GM21381 (cell line): Measurements from ENCODE around the gene LNPK.
"Not testable (repeated sequence)": the region's sequence is repeated elsewhere in the genome, so short reads cannot be mapped to it uniquely, and the experiment has no call there.

Experiments
- ATAC-seq: cut with Tn5 transposase; IDR thresholded peaks from one replicate; pipeline ENCODE4 v1.9.1; 2021; ENCODE audit warnings: mild to moderate bottlenecking, moderate library complexity; ENCODE audit not compliant: unreplicated experiment

LNPK gene

DNA sequence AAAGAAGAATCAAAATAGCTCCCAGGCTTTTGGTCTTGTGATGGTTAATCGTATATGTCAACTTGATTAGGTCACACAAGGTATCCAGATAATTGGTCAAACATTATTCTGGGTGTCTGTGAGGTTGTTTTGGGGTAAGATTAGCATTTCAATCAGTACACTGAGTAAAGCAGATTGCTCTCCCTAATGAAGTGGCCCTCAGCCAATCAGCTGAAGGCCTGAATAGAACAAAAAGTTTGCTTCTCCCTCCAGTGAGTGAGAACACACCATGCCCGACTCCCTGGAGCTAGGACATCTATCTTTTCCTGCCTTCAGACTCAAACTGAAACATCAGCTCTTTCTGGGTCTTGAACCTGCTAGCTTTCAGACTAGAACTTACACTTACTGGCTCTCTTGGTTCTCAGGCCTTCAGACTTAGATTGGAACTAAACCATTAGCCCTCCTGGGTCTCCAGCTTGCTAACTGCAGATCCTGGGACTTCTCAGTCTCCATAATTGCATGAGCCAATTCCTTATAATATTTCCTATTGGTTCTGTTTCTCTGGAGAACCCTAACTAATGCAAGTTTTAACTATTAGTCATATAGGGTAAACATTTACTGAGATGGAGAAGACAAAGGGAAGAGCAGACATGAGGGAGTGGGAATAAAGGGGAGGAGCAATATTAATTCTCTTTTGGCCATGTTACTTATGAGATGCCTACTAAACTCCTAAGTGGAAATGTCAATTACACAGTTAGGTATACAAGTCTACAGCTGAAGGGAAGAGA lies 25.5 kb downstream of the LNPK start:
- no peak for ATAC-seq

DNA sequence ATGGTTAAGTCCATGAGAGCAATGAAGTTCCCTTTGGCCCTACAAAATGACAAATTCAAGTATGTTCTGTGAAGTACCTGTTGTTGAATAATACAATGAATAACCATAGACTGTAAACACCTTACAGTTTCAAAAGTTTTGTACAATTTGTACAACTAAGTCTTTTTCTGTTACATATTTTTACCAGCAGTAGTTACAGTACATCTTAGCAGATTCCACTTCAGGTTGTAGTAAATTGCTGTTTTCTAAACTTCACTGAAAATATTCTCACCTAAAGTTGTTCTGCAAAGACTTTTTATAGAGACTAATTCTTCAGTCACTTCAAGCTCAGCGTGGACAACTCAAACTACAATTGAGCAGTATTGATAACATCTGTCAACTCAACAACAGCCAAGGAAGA lies 28.7 kb downstream of the LNPK start:
- no peak for ATAC-seq

DNA sequence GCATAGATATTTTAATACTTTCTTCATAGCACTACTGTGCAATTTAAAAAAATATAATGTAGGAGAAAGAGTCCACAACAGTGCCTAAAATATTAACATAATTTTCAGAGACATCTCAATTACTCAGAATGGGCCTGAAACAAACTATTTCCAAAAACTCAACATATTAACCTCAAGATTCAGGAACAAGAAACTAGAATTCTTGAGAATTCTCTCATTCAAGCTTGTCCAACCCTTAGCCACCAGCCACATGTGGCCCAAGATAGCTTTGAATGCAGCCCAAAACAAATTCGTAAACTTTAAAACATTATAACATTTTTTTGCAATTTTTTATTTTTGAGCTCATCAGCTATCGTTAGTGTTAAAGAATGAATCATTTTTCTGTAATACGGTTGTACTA lies 35.2 kb downstream of the LNPK start:
- no peak for ATAC-seq

DNA sequence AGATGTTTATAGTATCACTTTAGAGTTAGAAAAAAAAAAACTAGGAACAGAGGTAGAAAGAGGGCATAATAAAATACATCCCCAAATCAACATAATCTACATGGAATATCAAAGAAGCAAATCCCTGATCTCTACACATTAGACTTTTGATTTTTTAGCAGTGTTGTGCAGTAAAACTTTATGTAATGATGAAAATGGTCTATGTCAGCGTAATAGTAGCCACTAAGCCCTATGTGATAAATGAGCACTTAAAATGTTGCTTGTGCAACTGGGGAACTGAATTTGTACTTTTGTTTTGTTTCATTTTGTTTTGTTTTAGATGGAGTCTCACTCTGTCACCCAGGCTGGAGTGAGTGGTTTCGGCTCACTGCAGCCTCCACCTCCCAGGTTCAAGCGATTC lies 36.3 kb downstream of the LNPK start:
- no peak for ATAC-seq

DNA sequence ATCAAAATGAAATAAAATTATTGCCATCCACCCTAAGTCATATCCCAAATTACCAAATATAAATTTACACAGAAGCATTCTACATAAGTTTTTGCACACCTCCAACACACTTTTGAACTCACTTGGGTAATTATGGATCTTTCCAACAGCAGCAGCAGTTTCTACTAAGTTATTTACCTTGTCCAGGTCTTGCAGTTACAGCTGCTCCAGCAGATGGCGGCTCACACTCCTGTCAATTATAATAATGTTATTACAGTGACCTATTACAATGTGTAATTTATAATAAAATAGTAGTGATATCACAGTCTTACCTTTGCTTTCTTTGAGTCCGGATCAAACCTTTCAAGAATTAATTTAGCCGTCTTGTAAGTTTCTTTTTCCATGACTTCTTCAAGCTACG lies 37.9 kb downstream of the LNPK start:
- no peak for ATAC-seq

DNA sequence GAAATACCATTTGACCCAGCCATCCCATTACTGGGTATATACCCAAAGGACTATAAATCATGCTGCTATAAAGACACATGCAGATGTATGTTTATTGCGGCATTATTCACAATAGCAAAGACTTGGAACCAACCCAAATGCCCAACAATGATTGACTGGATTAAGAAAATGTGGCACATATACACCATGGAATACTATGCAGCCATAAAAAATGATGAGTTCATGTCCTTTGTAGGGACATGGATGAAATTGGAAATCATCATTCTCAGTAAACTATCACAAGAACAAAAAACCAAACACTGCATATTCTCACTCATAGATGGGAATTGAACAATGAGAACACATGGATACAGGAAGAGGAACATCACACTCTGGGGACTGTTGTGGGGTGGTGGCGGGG lies 38.9 kb downstream of the LNPK start:
- ATAC-seq, result not testable (repeated sequence)

DNA sequence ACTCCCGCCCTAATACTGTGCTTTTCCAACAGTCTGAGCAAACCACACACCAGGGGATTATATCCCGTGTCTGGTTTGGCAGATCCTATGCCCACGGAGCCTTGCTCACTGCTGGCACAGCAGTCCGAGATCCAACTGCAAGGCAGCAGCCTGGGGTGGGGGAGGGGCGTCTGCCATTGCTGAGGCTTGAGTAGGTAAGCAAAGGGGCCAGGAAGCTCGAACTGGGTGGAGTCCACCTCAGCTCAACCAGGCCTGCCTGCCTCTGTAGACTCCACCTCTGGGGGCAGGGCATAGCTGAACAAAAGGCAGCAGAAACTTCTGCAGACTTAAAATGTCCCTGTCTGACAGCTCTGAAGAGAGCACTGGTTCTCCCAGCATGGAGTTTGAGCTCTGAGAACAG lies 44.2 kb downstream of the LNPK start:
- ATAC-seq, result no peak

DNA sequence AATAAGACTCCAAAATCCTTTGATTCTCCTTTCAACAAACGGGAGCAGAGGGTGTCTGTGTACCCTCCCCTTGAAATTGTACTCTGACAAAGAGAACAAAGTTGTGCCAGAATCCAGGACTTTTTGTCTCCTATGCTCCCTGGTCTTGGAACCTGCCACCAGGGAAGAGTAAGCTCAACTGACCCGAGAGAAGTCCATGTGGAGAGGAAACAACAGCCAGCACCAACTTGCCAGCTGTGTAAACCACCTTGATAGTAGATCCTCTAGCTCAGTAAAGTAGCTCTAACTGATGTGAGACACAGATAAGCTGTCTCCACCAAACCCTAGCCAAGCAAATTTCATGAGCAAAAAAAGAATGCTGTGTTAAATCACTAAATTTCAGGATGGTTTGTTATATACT lies 46.9 kb downstream of the LNPK start:
- no peak for ATAC-seq

DNA sequence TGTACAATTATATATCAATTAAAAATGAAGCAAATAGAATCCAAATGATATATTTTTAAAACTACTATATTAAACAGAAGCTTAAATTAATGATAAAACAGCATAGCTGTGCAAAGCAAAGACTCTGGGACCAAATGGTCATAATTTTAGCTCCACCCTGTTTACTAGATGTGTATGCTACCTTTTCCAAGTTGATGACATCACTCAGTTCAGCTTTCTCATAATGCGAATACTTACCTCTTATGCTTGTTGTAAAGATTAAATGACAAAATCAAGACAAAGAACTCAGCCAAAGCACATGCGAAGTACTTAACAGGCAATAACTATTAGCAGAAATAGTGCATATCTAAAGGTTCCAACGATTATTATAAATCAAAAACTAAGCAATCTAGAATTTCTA lies 51.6 kb downstream of the LNPK start:
- no peak for ATAC-seq

DNA sequence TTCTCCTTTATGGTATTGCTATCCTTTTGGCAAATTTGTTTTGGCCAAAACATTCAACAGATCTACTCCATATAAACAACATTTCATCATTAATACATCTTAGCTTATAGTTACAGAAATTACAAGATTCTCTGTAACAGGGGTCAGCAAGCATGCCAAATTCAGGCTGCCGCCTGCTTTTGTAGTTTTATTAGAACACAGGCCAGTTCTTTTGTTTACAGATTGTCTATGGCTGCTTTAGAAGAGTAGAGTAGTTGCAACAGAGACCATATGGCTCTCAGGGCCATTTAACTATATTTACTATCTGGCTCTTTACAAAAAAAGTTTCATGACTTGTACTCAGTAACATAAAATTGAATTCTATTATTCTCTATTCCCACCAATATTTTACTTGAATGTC lies 53.9 kb downstream of the LNPK start:
- ATAC-seq, result no peak

DNA sequence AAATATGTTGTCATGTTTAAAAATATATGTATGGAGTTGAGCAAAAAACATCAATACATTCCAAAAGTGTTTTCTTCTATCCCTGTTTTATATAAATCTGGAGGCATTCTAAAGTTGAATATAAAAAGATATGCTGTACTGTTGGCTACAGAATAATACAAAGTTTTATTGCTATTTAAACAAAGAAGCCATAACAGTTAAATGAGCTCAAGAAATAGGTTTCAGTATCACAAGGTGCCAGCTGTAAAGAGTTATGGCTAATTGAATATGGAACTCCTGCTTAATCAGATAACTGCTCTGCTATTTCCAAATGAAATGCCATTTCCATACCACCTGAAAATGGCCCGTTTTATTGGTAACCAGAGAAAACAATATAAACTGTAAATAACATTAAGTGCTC lies 55.0 kb downstream of the LNPK start:
- no peak for ATAC-seq

DNA sequence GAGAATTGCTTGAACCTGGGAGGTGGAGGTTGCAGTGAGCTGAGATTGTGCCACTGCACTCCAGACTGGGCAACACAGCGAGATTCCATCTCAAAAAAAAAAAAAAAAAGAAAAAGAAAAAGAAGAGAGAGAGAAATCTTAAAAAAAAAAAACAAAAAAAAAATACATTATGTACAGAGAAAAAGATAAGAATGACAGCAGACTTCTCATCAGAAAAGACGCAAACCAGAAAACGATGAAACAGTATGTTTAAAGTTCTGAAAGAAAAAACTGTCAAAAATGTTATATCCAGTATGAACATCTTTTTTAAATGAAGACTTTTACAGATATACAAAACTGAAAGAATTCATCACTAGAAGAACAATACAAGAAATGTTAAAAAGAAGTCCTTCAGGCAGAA lies 60.4 kb downstream of the LNPK start:
- ATAC-seq, result no peak

DNA sequence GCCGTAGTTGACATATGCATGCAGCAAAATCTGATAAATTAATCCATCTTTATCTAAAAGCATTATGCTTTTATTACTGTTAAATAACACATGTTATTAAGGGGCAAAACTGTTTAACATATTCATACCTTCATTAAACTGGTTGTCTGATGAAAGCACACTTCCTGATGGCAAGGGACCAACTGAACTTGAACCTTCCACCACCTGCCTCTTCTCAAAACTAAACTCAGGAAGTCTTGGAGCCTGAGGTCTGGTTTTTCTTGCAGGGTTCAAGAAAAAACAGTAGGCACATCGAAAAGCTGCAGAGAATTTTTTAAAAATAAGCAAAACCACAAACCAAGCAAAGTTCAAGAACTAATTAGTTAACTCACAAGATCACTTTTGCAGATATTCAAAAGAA lies 64.9 kb downstream of the LNPK start:
- no peak for ATAC-seq

DNA sequence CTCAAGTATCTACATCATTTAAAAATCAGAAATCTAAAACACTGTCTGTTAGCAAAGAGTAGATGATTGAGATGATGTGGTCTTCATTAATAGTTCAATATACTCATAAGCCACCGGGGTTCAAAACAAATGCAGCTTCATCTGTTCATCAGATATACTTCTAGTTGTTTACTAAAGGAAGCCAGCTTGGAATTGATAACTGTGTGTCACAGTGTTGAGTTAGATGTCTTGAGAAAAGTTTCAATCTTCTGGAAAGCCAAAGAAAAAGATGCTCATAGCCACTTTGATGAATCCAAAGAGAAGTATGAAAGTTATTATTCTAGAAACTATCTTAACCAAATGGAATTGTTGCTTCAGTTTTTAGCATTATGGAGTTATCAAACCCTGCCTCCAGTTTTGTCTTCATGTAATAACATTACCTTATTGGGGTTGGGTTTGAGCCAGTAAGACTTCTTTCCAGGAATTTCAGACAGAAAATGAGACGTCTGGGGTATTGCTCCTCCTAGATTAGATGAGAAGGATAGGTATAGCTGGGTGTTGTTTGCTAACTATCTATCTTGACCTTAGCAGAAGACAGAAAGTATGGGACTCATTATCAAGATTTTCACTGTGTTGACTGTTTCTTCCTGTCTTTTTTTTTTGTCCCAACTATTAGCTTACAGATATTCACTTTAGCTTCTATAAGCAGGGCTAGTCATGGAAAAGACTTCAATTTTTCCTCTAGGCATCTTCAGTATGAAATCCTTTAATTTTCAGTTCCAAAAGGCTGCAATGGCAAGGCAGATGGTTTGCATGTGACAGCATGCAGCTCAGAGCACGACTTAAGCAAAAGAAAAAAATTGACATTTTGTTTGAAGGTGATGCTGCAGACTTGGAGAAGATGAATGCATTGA lies 66.5 kb downstream of the LNPK start:
- ATAC-seq, result no peak

DNA sequence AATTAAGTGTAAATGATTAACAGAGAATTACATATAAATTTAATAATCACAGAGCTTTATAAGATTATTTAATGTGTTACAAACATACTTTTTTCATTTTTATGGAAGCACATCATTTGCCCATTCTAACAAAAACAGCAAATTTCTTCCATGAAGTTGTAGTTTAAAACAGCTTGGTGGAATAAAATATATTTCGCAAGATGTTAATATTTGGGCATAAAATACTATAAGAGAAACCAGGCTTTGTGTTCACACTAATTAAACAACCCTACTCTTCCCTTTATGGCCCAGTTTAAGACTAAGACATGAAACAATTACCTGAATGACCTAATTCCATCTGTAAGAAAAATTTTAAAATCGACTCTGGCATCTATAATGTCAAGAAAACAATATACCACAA lies 69.4 kb downstream of the LNPK start:
- no peak for ATAC-seq

DNA sequence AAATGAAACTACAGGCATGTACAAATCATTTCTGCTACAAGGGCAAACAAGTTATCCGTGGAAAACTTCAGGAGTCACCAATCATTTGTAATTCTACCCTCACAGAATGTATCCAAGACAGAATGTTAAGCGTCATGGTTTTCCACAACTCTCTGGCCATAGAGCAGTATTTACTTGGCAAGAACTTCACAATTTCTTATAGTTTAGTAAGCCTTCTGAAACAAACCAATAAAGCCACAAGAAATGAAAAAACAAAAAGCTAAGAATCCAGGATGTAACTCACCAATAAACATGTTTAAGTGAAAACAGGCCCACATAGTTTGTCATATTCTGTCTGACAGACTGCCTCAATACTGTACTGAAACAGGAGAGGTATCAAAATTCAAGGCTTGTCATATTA lies 70.3 kb downstream of the LNPK start:
- ATAC-seq, result no peak

DNA sequence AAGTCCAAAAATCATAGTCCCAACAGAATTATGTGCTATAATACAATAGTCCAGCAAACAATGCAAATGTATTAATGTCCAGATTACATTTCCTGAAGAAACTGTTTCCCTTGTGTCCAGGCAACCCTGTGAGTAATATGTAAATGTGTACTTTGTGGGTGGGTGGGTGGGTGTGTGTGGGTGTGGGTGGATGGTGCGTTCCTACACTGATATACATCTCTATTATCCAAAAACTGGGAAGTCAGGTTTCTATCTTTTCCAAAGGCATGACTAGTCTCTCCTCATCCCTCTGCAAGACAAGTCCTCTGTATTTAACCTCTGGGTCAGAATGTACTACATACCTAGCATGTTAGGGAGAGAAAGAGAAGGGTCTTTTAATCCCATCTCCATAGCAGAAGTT lies 71.6 kb downstream of the LNPK start:
- ATAC-seq, result no peak

DNA sequence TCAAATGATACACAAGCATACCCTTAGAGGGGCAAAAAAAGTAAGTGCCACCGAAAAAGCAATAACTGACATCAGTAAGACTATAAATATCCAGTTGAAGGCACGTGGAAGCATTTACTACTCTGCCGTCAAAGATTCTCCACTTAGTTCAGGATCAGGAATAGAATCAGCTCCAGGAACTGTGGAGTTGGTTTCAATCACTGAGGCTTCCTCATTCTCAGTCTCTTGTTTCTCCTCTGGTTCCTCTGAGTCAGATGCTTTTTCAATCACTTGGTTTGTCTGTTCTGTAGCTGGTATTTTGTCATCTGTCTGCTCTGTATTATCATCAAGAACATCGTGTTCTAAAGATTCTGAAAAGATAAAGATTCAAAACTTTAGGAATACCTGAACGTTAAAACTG lies 72.2 kb downstream of the LNPK start:
- ATAC-seq, result no peak

DNA sequence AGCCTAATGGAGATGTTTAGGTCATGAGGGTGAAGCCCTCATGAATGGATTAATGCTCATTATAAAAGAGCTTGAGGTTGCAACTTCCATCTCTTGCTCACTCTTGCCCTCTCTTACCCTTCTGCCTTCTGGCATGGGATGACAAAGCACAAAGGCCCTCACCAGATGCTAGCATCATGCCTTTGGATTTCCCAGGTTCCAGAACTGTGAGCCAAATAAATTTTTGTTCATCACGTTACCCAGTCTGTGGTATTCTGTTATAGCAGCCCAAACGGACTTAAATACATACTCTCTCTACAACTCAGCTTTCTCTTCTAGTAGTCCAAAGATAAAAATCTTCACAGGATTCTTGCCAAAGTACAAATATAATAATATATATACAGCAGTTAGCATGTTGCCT lies 75.8 kb downstream of the LNPK start:
- ATAC-seq, result no peak

DNA sequence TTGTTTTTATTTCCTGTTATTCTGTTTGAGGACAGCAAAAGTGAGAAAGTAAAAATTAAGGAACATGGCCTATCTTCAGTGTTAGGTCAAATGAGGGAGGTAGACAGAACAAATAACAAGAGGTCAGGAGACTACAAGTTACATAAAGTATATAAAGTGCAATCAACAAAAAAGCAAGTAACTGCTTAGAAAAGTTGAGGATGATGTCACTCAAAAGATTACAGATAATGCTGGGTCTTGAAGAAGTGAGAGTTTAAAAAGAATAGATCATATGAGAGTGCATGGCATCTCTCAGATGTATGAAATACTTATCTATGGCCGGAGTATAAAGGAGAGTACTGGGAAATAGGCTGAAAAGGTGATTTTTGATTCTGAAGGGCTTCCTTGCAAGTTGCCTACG lies 79.9 kb downstream of the LNPK start:
- ATAC-seq, result no peak

DNA sequence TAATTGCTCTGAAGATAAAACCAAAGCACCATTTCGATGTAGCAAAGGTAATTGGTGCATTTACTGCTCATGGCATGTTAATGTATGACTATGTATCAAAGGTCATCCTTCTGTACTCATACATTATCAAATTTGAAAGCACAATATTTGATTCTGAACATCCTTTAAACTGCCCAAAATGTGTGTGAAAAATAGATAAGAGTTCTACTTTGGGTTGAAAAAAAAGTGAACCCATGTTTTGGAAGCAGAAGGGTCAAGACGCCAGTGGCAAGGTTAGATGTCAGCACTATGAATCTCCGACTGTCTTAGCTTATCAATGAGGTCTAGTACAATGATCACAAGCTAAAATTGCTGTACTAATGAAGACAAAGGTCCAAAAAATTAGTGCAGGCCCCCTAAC lies 83.1 kb downstream of the LNPK start:
- ATAC-seq, result no peak

DNA sequence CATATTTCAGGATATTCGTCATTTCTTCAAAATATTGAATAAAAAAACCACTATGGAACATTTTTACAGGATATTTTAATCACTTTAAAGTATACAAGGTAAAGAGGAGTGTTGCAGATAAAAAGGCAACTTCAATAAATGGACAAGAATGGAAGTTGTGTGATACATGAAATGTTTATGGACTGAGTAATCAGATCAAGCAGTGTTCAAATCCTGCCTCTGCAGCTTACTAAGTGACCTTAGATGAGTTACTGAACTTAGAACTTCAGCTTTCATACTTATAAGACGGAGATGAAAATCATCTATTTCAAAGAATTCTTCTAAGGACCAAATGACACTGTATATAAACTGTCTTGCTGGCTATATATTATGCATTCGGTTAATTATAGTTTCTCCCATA lies 87.2 kb downstream of the LNPK start:
- ATAC-seq, result no peak
